Prostate gland (tissue), 2 donors: Measurements from ENCODE around the gene IGSF6.

Experiments used
- CTCF ChIP-seq, 4 experiments: fragments of 200-600 bp in 2 of 4; fragments of 450-650 bp in 2 of 4; sonication (generic) in 2 of 4; IDR thresholded peaks; 1 replicate in 3 of 4; 2 replicates in 1 of 4; pipeline ENCODE4 v1.5.1; 2016 to 2019; ENCODE audit warnings: antibody characterized with exemption in 4 of 4, mild to moderate bottlenecking in 2 of 4, moderate library complexity in 2 of 4
- POLR2A ChIP-seq: fragments of 450-650 bp; IDR thresholded peaks from one replicate; pipeline ENCODE4 v1.6.1; 2016; ENCODE audit warnings: antibody characterized with exemption, mild to moderate bottlenecking

DNA sequence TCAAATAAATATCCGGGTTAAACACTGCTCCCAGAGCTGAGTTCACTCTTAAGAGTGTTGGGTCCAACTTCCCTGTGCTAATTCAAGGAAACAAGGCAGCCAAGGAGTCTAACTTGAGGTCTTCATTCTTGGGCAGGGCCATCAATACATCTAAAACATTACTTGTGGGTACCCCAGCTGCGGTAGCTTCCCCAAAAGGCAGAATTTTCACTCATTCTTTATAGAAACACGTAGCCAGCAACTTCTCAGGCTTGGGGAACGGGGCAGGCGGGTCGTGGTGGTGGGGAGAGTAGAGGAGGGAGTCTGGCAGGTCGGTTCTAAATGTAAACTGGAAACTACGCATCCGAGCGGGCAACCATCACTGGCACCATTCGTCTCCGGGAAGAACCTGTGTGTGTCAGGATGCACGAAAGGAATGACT, 53.7 kb downstream of the IGSF6 start:
- no peak for TF ChIP-seq POLR2A
- TF ChIP-seq CTCF (IDR thresholded peaks at IDR 0.05), result no peak
